Activated CD8-positive, alpha-beta memory T cell treated with anti-CD3 and anti-CD28 coated beads, Interleukin-2, amount 50 U/mL, for 24 hours (primary cell): ENCODE data around the gene CPPED1.

ENCODE experiments used
- DNase-seq: peaks from one replicate; pipeline ENCODE4 v3.0.0-alpha.2; 2020; ENCODE audit errors: extremely low read depth

Gene CPPED1

GRCh38 chr16:12681653-12682052, 122.0 kb downstream of the CPPED1 start:
- DNase-seq: no peak

GRCh38 chr16:12680531-12680930, 123.2 kb downstream of the CPPED1 start:
- no peak for DNase-seq

DNA sequence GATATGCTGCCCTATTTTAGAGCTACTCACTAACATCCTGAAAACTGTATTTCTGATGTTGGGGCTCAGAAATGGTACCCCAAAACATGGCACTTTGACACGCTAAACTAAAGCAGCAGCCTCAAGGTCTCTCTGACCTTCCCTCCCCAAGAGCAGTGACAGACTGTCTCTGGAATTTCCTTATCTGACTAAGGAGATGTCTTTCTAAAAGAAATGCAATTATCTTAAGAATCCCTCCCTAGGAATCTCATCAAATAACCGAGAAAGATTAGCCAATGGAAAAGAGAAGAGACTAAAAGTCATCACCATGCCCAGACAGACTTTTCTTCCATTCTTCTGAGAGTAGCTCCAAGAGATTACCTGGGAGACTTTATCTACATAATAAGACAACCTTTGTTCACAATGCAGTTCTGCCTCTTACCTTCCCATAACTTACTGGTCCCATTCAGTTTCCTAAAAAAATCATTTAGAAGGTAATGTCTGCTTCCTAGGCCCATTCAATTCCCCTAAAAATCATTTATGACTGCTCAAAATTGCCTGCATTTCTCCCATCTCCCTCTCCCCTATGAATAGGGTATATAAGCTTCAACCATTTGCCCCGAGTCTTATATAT, 123.9 kb downstream of the CPPED1 start:
- DNase-seq: no peak

DNA sequence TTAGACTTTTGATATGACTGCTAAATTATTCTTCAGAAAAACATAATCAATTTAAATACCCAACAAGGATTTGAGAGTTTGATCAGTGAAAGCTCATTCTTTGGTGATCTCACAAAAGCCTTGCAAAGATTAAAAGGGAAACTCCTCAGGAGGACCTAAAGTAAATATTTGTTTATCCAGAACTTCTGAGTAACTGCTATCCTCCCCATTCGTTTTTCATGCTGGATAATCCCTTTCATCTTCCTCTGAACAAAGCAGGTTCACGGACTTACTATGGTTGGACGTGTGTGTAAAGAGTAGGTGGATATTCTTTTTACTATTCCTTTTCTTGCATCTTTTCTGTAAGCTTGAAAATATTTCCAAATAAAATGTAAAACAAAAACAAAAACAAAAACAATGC, 124.7 kb downstream of the CPPED1 start:
- DNase-seq: no peak

DNA sequence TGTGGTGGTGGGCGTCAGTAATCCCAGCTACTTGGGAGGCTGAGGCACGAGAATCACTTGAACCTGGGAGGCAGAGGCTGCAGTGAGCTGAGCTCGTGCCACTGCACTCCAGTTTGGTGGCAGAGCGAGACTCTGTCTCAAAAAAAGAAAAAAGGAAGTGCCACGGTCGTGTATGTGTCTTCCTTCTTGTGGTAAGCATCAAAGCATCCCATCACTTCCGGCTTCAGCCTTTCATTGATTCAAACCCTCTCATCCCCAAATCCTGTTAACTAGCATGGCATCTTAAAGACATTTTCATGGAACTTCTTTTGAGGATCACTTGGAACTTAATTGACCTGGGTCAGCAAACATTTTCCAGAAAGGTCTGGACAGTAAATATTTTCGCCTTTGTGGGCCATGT, 126.2 kb downstream of the CPPED1 start:
- no peak for DNase-seq

DNA sequence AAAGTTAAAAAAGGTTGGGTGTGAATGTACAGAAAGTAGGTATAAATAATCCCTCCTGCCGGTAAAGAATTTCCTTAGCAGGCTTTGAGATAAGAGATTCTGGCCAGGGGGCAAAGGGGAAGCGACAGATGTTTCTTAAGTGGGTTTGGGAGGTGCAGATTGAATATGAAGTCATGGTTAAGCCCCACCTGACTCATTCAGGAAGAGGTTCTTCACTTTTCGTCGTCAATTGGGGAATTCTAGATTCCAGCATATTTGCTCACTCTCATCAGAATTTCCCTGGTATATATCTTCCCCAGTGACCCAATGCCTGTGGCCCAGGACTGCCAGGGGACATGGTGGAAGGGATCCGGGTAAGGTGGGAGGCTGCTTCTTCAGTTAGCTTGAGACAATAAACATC, 127.8 kb downstream of the CPPED1 start:
- DNase-seq: no peak

DNA sequence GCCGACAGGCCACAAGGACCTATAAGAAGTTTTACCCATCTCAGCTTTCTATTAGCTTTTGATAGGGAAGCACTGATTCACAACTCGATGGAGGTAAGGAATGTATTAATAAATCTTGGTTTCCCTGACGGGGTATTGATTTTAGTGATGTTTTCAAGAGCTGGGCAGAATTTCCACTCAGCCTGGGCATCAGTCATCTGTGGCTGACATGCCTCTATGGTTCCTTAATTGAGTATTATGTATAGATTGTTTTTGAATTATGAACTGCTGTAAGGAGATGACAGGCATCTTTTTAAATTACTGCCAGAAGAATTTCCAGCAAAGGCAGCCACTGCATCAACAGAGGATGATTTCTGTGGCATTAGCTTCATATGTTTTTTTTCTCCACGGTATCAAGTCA, 128.6 kb downstream of the CPPED1 start:
- DNase-seq: no peak

DNA sequence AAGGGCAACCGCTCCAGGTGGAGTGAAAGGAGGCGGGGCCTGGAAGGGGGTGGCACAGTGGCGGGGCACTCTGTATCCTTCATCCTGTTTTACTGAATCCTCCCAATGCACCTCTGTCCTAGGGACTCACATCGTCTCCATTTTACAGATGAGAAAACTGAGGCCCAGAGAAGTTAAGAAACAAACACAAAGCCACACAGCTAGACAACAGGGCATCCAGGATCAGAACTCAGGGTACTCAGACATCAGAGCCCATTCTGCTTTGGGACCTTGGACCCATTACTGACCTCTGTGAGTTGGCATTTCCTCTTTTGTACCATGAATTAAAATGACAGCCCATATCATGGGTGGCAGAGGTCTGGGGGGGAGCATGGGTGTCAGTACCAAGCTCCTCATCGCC, 129.2 kb downstream of the CPPED1 start:
- no peak for DNase-seq

DNA sequence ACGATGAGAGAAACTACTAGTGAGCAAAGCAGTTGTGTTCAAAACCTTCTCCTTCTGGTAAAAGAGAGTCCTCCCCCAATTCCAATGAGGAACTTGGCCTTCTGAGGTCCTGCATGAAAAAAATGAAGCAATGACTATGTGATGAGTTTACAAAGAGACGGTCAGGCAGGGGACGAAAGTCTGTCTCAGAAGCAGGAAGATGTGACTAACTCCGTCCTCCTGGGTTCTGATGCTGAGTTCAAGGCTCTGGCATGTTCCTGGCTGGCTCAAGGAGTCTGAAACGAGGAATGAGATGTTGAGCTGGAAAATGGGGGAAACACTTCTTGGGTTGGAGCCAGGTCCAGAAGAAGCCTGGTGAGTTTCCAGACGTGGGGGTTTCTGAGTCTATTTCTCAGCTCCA, 129.6 kb downstream of the CPPED1 start:
- no peak for DNase-seq

DNA sequence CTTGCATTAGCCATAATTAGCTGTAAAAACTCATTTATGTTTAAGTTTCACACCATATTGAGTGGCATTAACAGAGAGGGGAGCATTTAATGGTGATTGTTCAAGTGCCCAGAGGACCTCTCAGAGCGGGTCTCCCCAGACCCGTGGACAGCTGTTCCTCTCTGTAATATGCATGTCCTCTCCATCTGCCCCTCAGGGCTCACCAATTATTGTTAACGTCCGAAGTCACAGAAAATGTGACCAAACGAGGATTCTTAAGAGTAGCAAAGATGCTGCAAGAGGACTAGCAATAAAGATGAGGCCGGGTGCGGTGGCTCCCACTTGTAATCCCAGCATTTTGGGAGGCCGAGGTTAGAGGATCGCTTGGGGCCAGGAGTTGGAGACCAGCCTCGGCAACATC, 130.2 kb downstream of the CPPED1 start:
- DNase-seq: no peak

GRCh38 chr16:12672986-12673385, 130.7 kb downstream of the CPPED1 start:
- no peak for DNase-seq

- DNase-seq: no peak
Measured at GRCh38 chr16:12669908-12670307, 133.8 kb downstream of the CPPED1 start.

- DNase-seq: no peak
Measured at GRCh38 chr16:12667909-12668308, 135.8 kb downstream of the CPPED1 start.

DNA sequence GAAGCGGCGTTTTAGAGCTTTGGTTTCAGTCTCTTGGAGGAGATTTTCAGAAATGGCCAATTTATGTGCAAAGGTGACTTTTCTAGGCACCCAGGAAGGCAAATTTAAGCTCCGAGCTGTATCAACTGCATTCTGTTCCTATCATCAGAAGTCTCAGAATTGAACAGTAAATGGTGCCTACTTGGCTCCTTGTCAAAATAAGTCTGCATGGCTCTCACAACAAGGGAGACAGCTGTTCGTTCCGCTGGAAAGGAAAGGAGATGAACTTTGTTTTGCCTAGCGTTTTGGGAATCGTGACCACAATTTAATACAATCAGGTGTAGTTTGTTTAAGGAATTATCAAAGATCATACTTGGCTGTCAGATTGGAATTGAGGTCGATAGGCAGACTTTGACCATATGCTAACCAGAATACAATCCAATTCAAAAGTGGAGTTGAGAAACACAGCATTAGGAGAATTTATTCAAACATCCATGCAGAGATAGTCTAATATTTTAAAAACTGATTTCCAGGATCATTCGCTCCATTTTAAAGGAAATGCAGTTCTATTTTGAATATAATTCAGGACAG, 139.4 kb downstream of the CPPED1 start:
- DNase-seq: no peak

- DNase-seq: no peak
Measured at GRCh38 chr16:12661656-12662172, 142.0 kb downstream of the CPPED1 start.

DNA sequence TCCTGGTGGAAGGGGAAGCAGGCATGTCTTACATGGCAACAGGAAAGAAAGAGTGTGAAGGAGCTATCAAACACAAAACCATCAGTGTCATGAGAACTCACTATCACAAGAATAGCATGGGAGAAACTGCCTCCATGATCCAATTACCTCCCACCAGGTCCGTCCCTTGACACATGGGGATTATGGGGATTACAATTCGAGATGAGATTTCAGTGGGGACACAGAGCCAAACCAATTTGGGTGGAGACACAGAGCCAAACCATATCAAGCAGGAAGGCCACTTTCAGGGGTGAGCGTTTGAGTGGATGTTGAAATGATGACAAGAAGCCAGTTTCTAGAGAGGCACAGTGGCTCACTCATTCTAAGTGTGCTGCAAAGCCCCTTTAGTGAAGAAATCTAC, 143.8 kb downstream of the CPPED1 start:
- no peak for DNase-seq

- no peak for DNase-seq
Measured at GRCh38 chr16:12658506-12658905, 145.2 kb downstream of the CPPED1 start.

DNA sequence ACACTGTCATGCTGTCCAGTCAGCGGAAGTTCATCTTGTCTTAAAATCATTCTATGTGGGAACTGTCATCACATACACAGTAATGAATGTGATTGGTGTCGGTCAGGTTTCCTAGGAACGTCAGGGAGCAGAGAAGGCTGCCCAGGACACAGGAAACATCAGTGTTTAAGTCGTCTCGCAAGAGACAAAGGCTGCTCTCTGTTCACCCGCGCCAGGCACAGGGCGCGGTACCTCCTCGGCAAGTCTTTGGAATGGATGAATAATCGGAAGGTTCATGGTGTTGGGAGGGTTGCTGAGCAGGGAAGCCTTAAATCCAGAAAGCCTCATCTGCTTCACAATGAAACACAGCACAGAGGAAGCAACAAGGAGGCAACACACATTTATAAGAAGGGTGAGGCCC, 148.2 kb downstream of the CPPED1 start:
- DNase-seq: no peak

GRCh38 chr16:12653820-12654392, 149.8 kb downstream of the CPPED1 start:
- no peak for DNase-seq

GRCh38 chr16:12652924-12653323, 150.8 kb downstream of the CPPED1 start:
- no peak for DNase-seq

- DNase-seq: no peak
Measured at GRCh38 chr16:12651765-12652512, 151.7 kb downstream of the CPPED1 start.

- DNase-seq: no peak
Measured at GRCh38 chr16:12649356-12649755, 154.3 kb downstream of the CPPED1 start.
